Colonic mucosa (tissue), 4 donors: ENCODE measurements around the gene SSX2IP. TPM values are rescaled to one million over a fixed set of nuclear protein-coding genes. Genes with fewer than 3 reads are reported as not detected.
"Not testable (repeated sequence)": the region's sequence is repeated elsewhere in the genome, so short reads cannot be mapped to it uniquely, and the experiment has no call there.

ENCODE experiments used
- DNase-seq: peaks from one replicate; pipeline ENCODE4 v3.0.0-alpha.2; 2020
- H3K27ac ChIP-seq: fragments of 200-600 bp; one replicate; pipeline ENCODE4 v1.8.0; 2021
- H3K27me3 ChIP-seq: fragments of 200-600 bp; one replicate; pipeline ENCODE4 v1.8.0; 2021
- H3K36me3 ChIP-seq: fragments of 200-600 bp; one replicate; pipeline ENCODE4 v1.8.0; 2021
- H3K4me1 ChIP-seq: fragments of 200-600 bp; one replicate; pipeline ENCODE4 v1.8.0; 2021; ENCODE audit warnings: mild to moderate bottlenecking
- H3K4me3 ChIP-seq: fragments of 200-600 bp; one replicate; pipeline ENCODE4 v1.8.0; 2021
- H3K9ac ChIP-seq, 2 donors: one replicate each; pipeline ENCODE4 v1.7.0; 2013; ENCODE audit warnings: control low read depth in 2 of 2, low read depth in 2 of 2, low read length in 2 of 2
- H3K9me3 ChIP-seq: fragments of 200-600 bp; one replicate; pipeline ENCODE4 v1.8.0; 2021
- CTCF ChIP-seq: fragments of 200-600 bp; IDR thresholded peaks from one replicate; pipeline ENCODE4 v1.8.0; 2022; ENCODE audit warnings: antibody characterized with exemption, mild to moderate bottlenecking
- intact Hi-C: fragments of 100-400 bp; cut with DNase I; formaldehyde crosslinking; loops from one replicate; pipeline ENCODE4 v1.14.1; 2022
- total RNA-seq, 2 donors: library from RNA; stranded (reverse); fragmentation: NEBNext Ultra II Directional in 1 of 2; extraction: Animal tissue kit (Norgen Biotek cat#: 25700) in 1 of 2; gene quantifications; one replicate each; pipeline ENCODE4 v1.2.1, GENCODE V29; 2021
- donor health status: healthy.
- donor health status: DM: no; HTN: no; CAD: no.
- donor health status: DM: no; HTN: no; CAD: no.

The SSX2IP gene
- total RNA-seq, 2 donors from 2014 or later, result 13.9 to 16.9 TPM

- Histone ChIP-seq H3K27ac (no peak overlapping the region), H3K4me3 (no peak overlapping the region), H3K9ac (no peak overlapping the region), H3K9me3 (no peaks in the 10 kb centered on the region), H3K4me1 (no peaks in the 10 kb centered on the region), H3K27me3 (no peaks in the 10 kb centered on the region), H3K36me3 (no peaks in the 10 kb centered on the region)
- intact Hi-C loops, result no loop called here
- no peak for TF ChIP-seq CTCF
- DNase-seq, result no peak
These were observed 47.1 kb downstream of the SSX2IP start for GRCh38 chr1:84643183-84643582.

GRCh38 chr1:84642774-84643173 is 47.5 kb downstream of the SSX2IP start:
- no peaks in the 10 kb centered on the region for H3K27me3 ChIP-seq
- no peaks in the 10 kb centered on the region for H3K9me3 ChIP-seq
- H3K36me3 ChIP-seq, result no peaks in the 10 kb centered on the region
- H3K4me1 ChIP-seq, result no peaks in the 10 kb centered on the region
- intact Hi-C loops, result no loop called here
- H3K9ac ChIP-seq, result no peak overlapping the region
- no peak for DNase-seq
- no peak for TF ChIP-seq CTCF
- no peak overlapping the region for H3K27ac ChIP-seq
- no peak overlapping the region for H3K4me3 ChIP-seq

DNA sequence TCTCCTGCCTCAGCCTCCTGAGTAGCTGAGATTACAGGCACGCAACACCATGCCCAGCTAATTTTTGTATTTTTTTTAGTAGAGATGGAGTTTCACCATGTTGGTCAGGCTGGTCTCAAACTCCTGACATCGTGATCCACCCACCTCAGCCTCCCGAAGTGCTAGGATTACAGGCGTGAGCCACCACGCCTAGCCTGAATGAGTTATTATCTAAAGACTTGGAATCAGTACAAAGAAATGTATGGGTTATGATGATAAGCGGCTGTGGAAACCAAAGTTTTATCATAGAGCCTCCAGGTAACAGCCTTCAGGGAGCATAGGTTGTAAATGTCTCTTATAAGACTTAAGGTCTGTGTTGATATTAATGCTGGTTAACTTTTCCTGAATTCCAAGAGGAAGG is 50.5 kb downstream of the SSX2IP start:
- H3K4me3 ChIP-seq, intact Hi-C loops, DNase-seq, H3K9me3 ChIP-seq, H3K9ac ChIP-seq, H3K27me3 ChIP-seq, H3K36me3 ChIP-seq, H3K27ac ChIP-seq, H3K4me1 ChIP-seq: not testable (repeated sequence)

DNA sequence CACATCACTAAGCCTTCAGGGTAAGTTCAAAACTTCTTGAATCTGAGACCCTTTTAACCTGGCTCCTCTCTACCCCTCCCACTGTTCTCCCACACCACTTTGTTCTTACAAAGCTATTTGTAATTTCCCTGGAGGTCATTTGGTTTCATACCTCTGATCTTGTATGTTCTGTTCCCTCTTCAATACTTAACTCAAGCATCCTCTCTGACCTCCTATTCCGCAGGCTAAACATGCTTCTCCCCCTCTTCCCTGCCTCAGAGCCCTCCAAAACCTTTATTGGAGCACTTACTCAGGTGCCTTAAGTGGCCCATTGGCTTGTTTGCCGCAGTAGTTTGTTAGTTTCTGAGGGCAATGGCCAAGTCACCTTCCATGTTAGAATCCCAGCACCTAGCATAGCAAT is 54.8 kb downstream of the SSX2IP start:
- Histone ChIP-seq H3K36me3 (no peaks in the 10 kb centered on the region), H3K4me3 (no peak overlapping the region), H3K9ac (peak overlapping the region in 1 of 2 donors; percentile 38), H3K4me1 (no peaks in the 10 kb centered on the region), H3K27me3 (no peaks in the 10 kb centered on the region), H3K27ac (no peak overlapping the region), H3K9me3 (no peaks in the 10 kb centered on the region)
- intact Hi-C loops, result no loop called here
- no peak for DNase-seq
- TF ChIP-seq CTCF, result no peak

GRCh38 chr1:84634536-84635205 is 55.6 kb downstream of the SSX2IP start:
- DNase-seq, result peak; percentile 23
- no peaks in the 10 kb centered on the region for H3K9me3 ChIP-seq
- H3K9ac ChIP-seq, result peak overlapping the region in 1 of 2 donors; percentile 38
- no peak for TF ChIP-seq CTCF
- intact Hi-C loops, result no loop called here
- H3K27ac ChIP-seq, result no peak overlapping the region
- H3K27me3 ChIP-seq, result no peaks in the 10 kb centered on the region
- H3K4me1 ChIP-seq, result no peaks in the 10 kb centered on the region
- H3K36me3 ChIP-seq, result no peaks in the 10 kb centered on the region
- H3K4me3 ChIP-seq, result no peak overlapping the region

DNA sequence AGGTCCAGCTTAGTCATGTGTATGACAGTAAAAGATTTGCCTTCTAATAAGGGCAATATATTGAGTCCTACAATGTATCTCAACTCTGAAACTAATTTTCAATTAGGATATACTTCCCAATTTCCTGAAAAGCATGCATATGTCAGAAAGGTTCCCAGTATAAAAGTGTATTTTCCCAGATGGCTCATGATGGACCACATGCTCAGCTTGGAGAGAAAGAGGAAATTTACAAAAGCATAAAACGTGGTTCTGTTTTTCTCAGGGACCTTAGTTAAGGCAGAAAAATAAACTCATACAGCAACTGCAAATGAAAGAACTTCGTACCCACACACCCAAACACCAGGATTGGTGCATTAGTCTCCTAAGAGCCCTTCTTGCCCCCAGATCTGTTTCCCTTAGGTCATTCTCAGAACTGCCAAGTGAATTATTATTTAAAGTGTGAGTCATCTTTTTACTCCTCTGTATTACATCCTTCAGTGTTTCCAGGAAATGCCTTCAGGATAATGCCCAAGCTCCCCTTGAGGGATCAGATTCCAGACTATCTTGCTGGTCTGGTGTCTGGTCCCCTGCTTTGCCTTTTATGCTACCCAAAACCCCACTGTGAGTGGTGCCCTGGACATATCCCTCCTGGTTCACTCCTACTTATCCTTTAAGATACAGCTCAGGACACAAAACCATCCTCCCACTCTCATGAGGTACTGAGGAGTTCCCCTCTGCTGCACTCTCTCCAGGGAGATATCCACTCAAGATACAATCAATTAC is 57.4 kb downstream of the SSX2IP start:
- no peaks in the 10 kb centered on the region for H3K9me3 ChIP-seq
- DNase-seq, result peak; percentile 57
- TF ChIP-seq CTCF, result no peak
- H3K9ac ChIP-seq, result no peak overlapping the region
- peak overlapping the region; percentile 38 for H3K27ac ChIP-seq
- no peaks in the 10 kb centered on the region for H3K36me3 ChIP-seq
- H3K27me3 ChIP-seq, result no peaks in the 10 kb centered on the region
- no peak overlapping the region for H3K4me3 ChIP-seq
- intact Hi-C loops, result no loop called here
- H3K4me1 ChIP-seq, result no peaks in the 10 kb centered on the region
